ENCODE measurements around the gene AMBP. TPM values are rescaled to one million over a fixed set of nuclear protein-coding genes. Genes with fewer than 3 reads are reported as not detected.
A peak's percentile ranks its signal among the peaks of the same experiment; 100 is the strongest.

The AMBP gene
- total and polyA plus RNA-seq, 2 donors from 2014 or later = 5.3 to 43.5 TPM

- FAIRE-seq = no peak
- Histone ChIP-seq H3K4me1 (ENCODE audit: control insufficient read depth in 2 of 3, insufficient read depth in 2 of 3, low read depth in 1 of 3, low read length in 3 of 3) (peaks cover 0 to 5% (median 4%) of the 10 kb centered on the region in 3 donors), H3K9me3 (ENCODE audit: control insufficient read depth in 2 of 3, insufficient read depth in 1 of 3, low read length in 3 of 3) (no peaks in the 10 kb centered on the region), H3K27ac (ENCODE audit: low read depth in 2 of 2, low read length in 2 of 2) (no peak overlapping the region), H3K4me3 (ENCODE audit: low read length in 3 of 3) (no peak overlapping the region), H3K27me3 (ENCODE audit: control insufficient read depth, insufficient read depth, low read length) (no peaks in the 10 kb centered on the region), H3K36me3 (ENCODE audit: control insufficient read depth in 2 of 3, insufficient read depth in 3 of 3, low read length in 3 of 3) (no peaks in the 10 kb centered on the region), H3K9ac (ENCODE audit: low read length in 3 of 3) (no peak overlapping the region)
- intact Hi-C loops (cut with DNase I) = no loop called here
- DNase-seq = peak in 1 of 5 donors; percentile 7
- TF ChIP-seq CTCF (IDR thresholded peaks at IDR 0.05; ENCODE audit: borderline replicate concordance, extremely low read depth, insufficient read depth) = no peak
These were observed 17.4 kb downstream of the AMBP start for GRCh38 chr9:114060711-114061110.

GRCh38 chr9:114060070-114060469 lies 18.0 kb downstream of the AMBP start:
- no peaks in the 10 kb centered on the region for H3K27me3 ChIP-seq (ENCODE audit: control insufficient read depth, insufficient read depth, low read length)
- no peak overlapping the region for H3K9ac ChIP-seq (ENCODE audit: low read length in 3 of 3)
- H3K4me3 ChIP-seq (ENCODE audit: low read length in 3 of 3) = no peak overlapping the region
- DNase-seq (peak in 1 of 5 donors; percentile 6), FAIRE-seq (no peak)
- H3K4me1 ChIP-seq (ENCODE audit: control insufficient read depth in 2 of 3, insufficient read depth in 2 of 3, low read depth in 1 of 3, low read length in 3 of 3) = peaks cover 0 to 5% (median 4%) of the 10 kb centered on the region in 3 donors
- H3K9me3 ChIP-seq (ENCODE audit: control insufficient read depth in 2 of 3, insufficient read depth in 1 of 3, low read length in 3 of 3) = no peaks in the 10 kb centered on the region
- no peaks in the 10 kb centered on the region for H3K36me3 ChIP-seq (ENCODE audit: control insufficient read depth in 2 of 3, insufficient read depth in 3 of 3, low read length in 3 of 3)
- intact Hi-C loops (cut with DNase I) = no loop called here
- H3K27ac ChIP-seq (ENCODE audit: low read depth in 2 of 2, low read length in 2 of 2) = no peak overlapping the region
- TF ChIP-seq CTCF (IDR thresholded peaks at IDR 0.05; ENCODE audit: borderline replicate concordance, extremely low read depth, insufficient read depth) = no peak

- no peak for FAIRE-seq
- DNase-seq = peak in 2 of 5 donors; percentile 7 to 33
- H3K4me3 ChIP-seq (ENCODE audit: low read length in 3 of 3) = no peak overlapping the region
- no peak overlapping the region for H3K9ac ChIP-seq (ENCODE audit: low read length in 3 of 3)
- no peaks in the 10 kb centered on the region for H3K9me3 ChIP-seq (ENCODE audit: control insufficient read depth in 2 of 3, insufficient read depth in 1 of 3, low read length in 3 of 3)
- peaks cover 0 to 5% (median 4%) of the 10 kb centered on the region in 3 donors for H3K4me1 ChIP-seq (ENCODE audit: control insufficient read depth in 2 of 3, insufficient read depth in 2 of 3, low read depth in 1 of 3, low read length in 3 of 3)
- no peaks in the 10 kb centered on the region for H3K27me3 ChIP-seq (ENCODE audit: control insufficient read depth, insufficient read depth, low read length)
- no peak overlapping the region for H3K27ac ChIP-seq (ENCODE audit: low read depth in 2 of 2, low read length in 2 of 2)
- intact Hi-C loops (cut with DNase I) = no loop called here
- no peaks in the 10 kb centered on the region for H3K36me3 ChIP-seq (ENCODE audit: control insufficient read depth in 2 of 3, insufficient read depth in 3 of 3, low read length in 3 of 3)
- TF ChIP-seq CTCF (IDR thresholded peaks at IDR 0.05; ENCODE audit: borderline replicate concordance, extremely low read depth, insufficient read depth) = no peak
These were observed 18.9 kb downstream of the AMBP start for GRCh38 chr9:114059047-114059803.

Measured in kidney (tissue), 14 donors.